Measurements from ENCODE around the gene DGKB.

The DGKB gene

DNA sequence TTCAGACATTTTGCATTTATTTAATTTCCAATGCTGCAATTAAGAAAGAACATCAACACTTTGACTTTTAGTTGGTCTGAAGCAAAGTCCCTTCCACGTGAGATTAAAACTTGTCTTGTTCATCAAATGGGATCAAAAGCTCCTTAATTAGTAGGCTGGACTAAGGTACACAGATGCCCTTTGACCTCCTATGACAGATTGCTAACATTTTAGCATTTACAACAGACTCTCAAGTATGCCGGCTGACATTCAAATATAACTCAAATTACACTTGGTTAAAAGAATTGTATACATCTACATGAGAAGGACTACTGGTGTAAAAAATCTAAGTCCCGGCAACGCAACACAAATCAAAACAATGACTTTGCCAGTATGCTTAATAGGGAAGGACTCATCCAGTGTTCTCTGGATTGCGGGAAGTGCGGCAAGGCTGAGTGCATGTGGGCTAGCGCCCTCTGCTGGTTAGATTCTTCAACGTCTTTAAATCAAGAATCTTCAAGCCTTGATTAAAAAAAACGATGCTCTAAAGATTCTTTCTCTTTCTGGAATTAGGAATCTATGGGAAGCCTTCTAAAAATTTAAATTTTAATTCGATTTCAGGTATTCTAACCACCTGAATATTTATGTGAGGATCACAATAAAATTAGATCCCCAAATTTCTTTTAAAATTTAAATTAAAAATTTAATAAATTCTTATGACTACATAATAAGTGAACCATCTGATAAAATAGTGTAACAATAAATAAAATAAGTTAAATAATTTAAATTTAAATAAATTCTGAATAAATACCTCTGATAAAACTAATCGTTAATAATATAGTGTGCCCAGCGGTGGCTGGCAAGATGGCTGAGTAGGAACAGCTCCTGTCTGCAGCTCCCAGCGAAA is 444.7 kb downstream of the DGKB start:
- TF ChIP-seq, protein P1, sequence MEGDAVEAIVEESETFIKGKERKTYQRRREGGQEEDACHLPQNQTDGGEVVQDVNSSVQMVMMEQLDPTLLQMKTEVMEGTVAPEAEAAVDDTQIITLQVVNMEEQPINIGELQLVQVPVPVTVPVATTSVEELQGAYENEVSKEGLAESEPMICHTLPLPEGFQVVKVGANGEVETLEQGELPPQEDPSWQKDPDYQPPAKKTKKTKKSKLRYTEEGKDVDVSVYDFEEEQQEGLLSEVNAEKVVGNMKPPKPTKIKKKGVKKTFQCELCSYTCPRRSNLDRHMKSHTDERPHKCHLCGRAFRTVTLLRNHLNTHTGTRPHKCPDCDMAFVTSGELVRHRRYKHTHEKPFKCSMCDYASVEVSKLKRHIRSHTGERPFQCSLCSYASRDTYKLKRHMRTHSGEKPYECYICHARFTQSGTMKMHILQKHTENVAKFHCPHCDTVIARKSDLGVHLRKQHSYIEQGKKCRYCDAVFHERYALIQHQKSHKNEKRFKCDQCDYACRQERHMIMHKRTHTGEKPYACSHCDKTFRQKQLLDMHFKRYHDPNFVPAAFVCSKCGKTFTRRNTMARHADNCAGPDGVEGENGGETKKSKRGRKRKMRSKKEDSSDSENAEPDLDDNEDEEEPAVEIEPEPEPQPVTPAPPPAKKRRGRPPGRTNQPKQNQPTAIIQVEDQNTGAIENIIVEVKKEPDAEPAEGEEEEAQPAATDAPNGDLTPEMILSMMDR (IDR thresholded peaks at IDR 0.05; ENCODE audit: insufficient read depth, low read depth, low read length, missing control alignments), result peak; percentile 72
- no peak overlapping the region for H3K4me3 ChIP-seq (ENCODE audit: low read depth, low read length)
- peak; percentile 69 for DNase-seq (ENCODE audit: low read depth)

GRCh38 chr7:14449291-14449690 is 453.3 kb downstream of the DGKB start:
- TF ChIP-seq, protein P1 (IDR thresholded peaks at IDR 0.05; ENCODE audit: insufficient read depth, low read depth, low read length, missing control alignments), result no peak
- no peak overlapping the region for H3K4me3 ChIP-seq (ENCODE audit: low read depth, low read length)
- no peak for DNase-seq (ENCODE audit: low read depth)

- H3K4me3 ChIP-seq (ENCODE audit: low read depth, low read length), result no peak overlapping the region
- DNase-seq (ENCODE audit: low read depth), result no peak
- TF ChIP-seq, protein P1 (IDR thresholded peaks at IDR 0.05; ENCODE audit: insufficient read depth, low read depth, low read length, missing control alignments), result no peak
Observed at GRCh38 chr7:14446829-14447228, 455.7 kb downstream of the DGKB start.

DNA sequence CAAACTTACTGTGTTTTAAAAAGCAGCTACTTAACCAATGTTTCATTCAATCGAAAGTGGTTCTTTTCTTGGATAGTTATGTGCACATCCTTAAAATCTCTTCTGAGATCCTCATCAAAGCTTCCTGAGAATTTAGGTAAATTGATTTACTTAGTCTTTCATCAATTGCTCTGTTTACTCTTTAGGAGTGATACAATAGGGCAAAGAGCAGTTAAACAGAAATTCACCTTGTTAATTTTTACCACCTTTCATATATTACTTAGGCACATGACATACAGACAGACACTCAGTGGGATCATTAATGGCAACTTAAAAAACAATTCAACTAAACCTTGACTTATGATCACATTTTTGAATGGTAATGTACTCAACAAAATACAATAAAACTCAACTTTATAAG is 456.3 kb downstream of the DGKB start:
- no peak overlapping the region for H3K4me3 ChIP-seq (ENCODE audit: low read depth, low read length)
- TF ChIP-seq, protein P1 (IDR thresholded peaks at IDR 0.05; ENCODE audit: insufficient read depth, low read depth, low read length, missing control alignments), result no peak
- no peak for DNase-seq (ENCODE audit: low read depth)

GRCh38 chr7:14438366-14438765 is 464.2 kb downstream of the DGKB start:
- no peak for DNase-seq (ENCODE audit: low read depth)

DNA sequence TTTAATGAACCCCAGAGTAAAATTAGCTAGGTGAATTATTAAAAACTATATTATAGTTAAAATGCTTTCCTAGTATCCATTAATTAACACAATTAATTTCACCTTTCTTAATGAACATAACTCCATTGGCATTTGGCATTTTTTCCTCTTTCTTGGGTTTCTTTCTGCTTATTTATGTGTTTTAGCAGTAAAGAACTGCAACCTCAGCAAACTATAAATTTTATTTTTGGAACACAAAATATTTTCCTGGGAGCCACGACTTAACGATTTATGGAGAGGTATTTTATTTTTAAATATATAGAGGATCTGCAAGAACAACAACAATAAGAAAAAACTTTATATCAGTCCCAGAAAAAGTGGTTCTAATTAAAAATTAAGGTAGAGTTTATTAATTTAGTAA is 465.7 kb downstream of the DGKB start:
- no peak overlapping the region for H3K4me3 ChIP-seq (ENCODE audit: low read depth, low read length)
- TF ChIP-seq, protein P1 (IDR thresholded peaks at IDR 0.05; ENCODE audit: insufficient read depth, low read depth, low read length, missing control alignments), result no peak
- no peak for DNase-seq (ENCODE audit: low read depth)

More at GRCh38 chr7:14438366-14438765, 464.2 kb downstream of the DGKB start:
- H3K4me3 ChIP-seq (ENCODE audit: low read depth, low read length), result no peak overlapping the region
- TF ChIP-seq, protein P1 (IDR thresholded peaks at IDR 0.05; ENCODE audit: insufficient read depth, low read depth, low read length, missing control alignments), result no peak
